ENCODE results near the gene EIF4G3. TPM values are rescaled to one million over a fixed set of nuclear protein-coding genes. Genes with fewer than 3 reads are reported as not detected.

EIF4G3 gene
- total RNA-seq = 34.4 and 41.6 TPM in 2 replicates

DNA sequence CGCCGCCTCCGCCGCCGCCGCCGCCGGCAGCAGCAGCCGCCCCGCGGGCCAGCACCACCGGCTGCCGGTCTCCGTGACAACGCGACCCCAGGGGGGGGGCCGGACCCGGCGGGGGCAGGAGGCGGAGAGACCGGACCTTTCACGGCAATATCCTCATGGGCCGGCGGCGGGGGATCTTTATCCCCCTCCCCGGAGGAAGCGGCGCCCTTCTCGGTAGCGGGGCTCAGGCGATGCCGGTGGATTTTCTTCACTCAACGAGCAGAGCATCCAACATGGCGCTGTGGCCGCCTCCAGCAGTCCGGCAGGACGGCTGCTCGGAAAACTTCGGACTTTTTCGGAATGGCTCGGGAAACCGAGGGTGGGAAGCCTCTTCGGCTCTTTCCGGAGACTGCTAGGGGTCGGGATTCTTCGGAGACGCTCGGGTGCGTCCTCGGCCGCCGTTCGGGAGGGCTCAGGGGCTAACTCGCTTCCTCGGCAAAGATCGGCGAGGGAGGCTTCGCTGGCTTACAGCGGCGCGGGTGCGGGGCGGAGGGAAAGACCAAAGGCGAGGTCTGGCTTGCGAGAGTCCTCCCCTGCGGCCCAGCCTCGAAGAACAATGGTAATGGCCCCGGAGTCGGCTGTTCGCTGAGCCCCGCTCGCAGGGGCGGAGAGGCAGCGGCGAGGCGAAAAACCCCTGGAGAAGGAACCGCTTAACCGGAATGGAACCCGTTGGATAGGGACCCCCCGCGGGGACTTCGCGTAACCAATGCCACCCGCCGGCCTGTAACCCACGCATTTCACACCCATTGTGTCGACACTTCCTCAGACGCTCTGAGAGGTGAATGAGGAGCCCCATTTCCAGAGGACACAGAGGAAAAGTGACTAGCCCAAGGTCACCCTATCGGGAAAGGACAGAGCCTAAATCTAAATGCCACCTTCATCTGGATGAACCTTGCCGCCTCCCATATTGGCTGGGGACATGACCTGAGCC lies at the start of gene EIF4G3:
Gene EIF4G3, minus strand, starts transcription at position 312 of the 970 bp plus-strand sequence. CDS start 174,155 bp downstream, outside the sequence.

GRCh38 chr1:20787029-20787839 lies 389.5 kb downstream of the EIF4G3 start, which contains the start of gene HP1BP3:
TSS of gene HP1BP3 (minus strand) at chr1:20787307. CDS start at chr1:20780440, 6,867 bp downstream.

Other genes with a start within 250 kb of the EIF4G3 start
- gene ECE1, start 113.6 kb upstream of the EIF4G3 start, total RNA-seq = 66.0 and 67.9 TPM in 2 replicates

Measured in smooth muscle cell of bladder (primary cell).